GM12875 (cell line): ENCODE results near the gene RNF181.

Experiments
- H3K4me3 ChIP-seq: one replicate; pipeline ENCODE4 v1.5.1; 2011; ENCODE audit warnings: low read depth, low read length, control low read depth
- CTCF ChIP-seq: IDR thresholded peaks from 2 replicates; pipeline ENCODE4 v1.5.1; 2011; ENCODE audit warnings: low read depth, mild to moderate bottlenecking, control low read depth, inconsistent platforms, low read length, moderate library complexity, borderline replicate concordance; ENCODE audit not compliant: insufficient read depth

Gene RNF181

GRCh38 chr2:85583667-85584353 is 11.7 kb upstream of the RNF181 start:
- no peak overlapping the region for H3K4me3 ChIP-seq
- TF ChIP-seq CTCF: no peak

GRCh38 chr2:85584354-85584856 is 11.1 kb upstream of the RNF181 start, which contains the start of gene VAMP5:
VAMP5 (plus strand) TSS chr2:85584431; CDS start chr2:85584491, 60 bp downstream.
- H3K4me3 ChIP-seq: peak within 1 kb of the TSS; percentile 44
- TF ChIP-seq CTCF: no peak

GRCh38 chr2:85584857-85585780 is 10.4 kb upstream of the RNF181 start:
- peak overlapping the region; percentile 44 for H3K4me3 ChIP-seq
- no peak for TF ChIP-seq CTCF

- TF ChIP-seq CTCF: no peak
- no peak overlapping the region for H3K4me3 ChIP-seq
Measured at GRCh38 chr2:85585781-85586105, 9.8 kb upstream of the RNF181 start.

GRCh38 chr2:85588236-85588635 is 7.3 kb upstream of the RNF181 start:
- H3K4me3 ChIP-seq: no peak overlapping the region

GRCh38 chr2:85588645-85589044 is 6.9 kb upstream of the RNF181 start:
- H3K4me3 ChIP-seq: no peak overlapping the region
- TF ChIP-seq CTCF: no peak

More at GRCh38 chr2:85588236-85588635, 7.3 kb upstream of the RNF181 start:
- TF ChIP-seq CTCF: no peak

GRCh38 chr2:85589181-85589580 is 6.4 kb upstream of the RNF181 start:
- no peak for TF ChIP-seq CTCF
- no peak overlapping the region for H3K4me3 ChIP-seq
